Measurements from ENCODE around the gene UBAC1.

The UBAC1 gene

DNA sequence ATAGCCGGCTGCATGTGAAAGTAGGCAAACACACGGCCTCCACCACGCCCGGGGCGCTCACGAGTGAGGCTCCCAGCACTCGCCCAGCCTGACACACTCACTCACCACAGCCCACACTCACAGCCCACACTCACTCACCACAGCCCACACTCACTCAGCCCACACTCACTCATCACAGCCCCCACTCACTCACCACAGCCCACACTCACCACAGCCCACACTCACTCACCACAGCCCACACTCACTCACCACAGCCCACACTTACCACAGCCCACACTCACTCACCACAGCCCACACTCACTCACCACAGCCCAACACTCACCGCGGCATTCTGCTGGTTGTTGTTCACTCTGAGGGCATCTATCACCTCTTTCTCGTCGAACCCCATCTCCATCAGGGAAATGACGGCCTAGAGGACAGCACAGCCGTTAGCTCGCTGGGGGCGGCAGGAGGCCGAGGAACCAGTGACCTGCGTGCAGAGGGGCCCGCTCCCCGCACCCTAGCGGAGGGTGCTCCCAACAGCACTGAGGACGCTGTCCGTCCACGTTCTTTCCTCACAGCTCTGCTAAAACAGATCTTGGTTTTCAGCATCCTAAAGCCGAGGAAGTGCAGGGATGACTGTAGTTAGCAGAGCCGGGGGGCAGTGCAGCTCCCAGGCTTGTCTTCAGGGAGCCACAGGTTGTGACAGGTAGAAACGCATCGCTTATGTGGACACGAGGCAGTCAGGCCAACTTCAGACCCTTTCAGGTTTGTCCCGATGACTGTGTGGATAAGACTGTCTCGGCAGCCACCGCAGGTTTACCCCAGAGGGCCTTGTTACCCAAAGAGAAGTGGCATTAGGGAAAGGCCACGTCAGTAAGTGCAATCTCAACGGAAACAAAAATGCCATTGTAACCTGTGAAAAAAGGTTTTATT, 21.6 kb downstream of the UBAC1 start:
- no peak for DNase-seq (ENCODE audit: low spot score)

DNA sequence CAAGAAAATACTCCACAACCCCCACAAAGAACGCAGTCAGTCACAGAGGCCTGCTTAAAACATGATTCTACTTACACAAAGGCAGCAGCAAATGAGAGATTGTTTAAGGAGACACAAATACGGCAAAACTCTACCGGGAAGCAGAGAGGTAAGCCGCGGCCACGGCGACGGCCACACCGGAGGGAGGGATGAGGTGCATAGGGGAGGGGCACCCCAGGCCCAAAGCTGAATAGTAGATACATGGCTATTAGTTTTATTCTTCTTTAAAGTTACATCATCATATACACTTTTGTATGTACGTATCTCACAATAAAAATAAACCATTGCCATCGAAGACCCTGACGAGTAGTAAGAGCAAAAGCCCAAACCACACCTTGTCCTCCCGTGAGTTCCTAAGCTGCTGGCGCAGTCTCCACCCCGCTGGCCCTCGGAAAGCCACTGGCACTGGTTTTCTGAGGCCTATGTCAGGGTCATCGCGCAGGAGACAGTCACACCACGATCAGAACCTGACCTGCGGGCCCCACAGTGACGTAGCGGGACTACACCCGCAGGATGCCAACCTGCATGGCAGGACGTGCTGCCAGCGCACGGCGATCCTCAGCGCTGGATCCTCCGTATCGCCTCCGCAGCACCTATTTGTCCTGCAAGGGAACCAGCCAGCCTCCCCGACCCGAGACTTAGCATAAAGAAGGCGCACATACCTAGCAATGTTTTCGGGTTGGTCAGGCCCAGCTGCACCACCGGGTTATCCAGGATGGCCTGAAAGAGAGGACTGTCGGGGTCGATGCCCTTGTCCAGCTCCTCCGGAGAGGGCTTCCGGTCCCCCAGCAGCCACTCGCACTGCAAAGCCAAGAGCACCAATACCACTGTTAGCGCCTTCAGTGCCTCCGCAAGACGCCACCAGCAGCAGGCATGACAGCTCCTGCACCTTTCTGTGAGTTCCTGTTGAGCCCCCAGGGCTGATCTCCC, 23.4 kb downstream of the UBAC1 start:
- no peak for DNase-seq (ENCODE audit: low spot score)

- DNase-seq (ENCODE audit: low spot score) = no peak
Observed at GRCh38 chr9:135933114-135933513, 28.1 kb downstream of the UBAC1 start.

GRCh38 chr9:135932656-135933055, 28.5 kb downstream of the UBAC1 start:
- no peak for DNase-seq (ENCODE audit: low spot score)

DNA sequence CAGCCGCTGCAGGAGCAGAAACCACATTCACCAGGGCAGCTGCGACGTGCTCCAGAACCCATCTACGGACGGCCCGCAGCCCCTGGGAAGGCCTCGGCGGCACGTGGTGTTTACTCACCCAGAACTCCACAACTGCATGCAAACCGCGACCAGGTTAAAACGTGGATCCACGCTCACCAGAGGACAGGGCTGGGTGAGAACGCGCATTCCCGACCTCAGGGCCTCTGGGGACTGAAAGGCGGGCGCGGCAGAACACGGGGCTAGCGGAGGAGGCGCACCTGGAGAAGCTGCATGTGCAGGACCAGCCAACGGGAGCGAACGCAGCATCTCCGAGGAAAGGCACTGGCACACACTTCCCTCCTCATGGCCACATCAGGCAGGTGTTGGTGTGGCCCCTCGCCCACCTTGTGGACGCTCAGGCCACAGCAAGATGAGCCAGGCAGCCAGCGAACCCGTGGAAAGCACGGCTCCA, 29.8 kb downstream of the UBAC1 start:
- DNase-seq (ENCODE audit: low spot score) = no peak

- DNase-seq (ENCODE audit: low spot score) = no peak
Observed at GRCh38 chr9:135930446-135931345, 30.5 kb downstream of the UBAC1 start.

DNA sequence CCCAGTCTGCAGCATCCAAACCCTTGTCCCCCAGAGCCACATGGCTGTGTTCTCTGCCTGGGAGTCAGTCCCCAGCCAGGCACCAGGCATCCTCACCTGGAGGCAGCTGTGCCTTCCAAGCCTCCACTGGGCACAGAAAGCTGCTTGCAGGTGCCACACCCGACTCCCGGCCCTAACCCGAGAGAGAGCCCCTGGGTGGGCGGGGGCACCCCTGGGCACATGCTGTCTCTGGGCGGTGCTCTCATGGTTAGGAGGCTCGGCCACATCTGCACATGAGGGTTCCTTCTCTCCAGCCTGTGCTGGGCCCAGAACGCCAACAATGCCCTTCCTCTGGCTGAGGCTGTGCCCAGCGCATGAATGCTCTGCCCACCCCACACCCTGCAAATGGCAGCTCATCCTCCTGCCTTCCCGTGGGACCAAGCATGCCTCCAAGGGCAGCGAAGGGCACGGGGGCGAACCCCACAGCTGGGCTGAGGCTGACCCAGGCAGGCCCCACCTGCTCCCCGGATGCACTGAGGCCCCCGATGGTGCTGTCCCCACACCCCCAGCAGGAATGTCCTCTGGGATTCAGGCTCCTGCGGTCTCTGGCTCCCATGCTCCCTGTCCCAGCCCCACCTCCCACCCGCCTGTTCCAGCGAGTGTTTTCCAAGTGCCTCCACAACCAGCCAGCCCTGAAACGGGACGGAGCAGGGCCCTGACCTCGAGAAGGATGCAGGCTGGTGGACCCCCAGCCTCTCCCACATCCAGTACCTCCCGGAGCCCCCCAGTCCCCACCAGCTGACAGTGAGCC, 31.3 kb downstream of the UBAC1 start:
- no peak for DNase-seq (ENCODE audit: low spot score)

- DNase-seq (ENCODE audit: low spot score) = no peak
Observed at GRCh38 chr9:135928731-135929655, 32.2 kb downstream of the UBAC1 start.

DNA sequence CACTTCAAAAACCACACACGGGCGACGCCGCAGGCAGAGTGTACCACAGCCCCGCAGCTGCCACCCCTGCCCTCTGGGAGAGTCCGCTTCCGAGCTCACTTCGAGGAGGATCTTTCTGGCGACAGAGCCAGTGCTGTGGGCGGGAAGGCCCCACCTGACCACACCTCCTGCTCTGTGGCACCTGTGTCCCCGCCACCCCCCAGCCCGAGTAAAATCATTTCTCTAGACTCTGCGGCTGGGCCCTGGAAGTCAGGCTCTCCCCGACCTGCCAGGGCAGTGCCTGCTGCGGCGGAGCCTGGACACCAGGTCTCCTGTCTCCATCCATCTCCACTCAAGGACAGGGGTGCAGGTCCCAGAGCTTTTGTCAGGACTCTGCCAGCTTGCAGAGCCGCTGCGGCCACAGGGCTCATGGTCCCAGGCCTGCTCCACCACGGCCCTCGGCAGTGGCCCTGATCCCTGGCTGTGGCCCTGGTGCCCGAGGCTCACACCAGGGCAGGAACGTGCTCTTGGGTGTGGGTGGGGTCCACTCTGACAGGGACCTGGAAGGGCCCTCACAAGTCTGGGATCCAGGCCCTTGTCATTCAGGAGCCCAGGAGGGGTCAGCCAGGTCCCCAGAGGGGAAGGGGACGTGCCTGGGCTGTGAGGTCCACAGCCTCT, 33.0 kb downstream of the UBAC1 start:
- DNase-seq (ENCODE audit: low spot score) = no peak

- DNase-seq (ENCODE audit: low spot score) = no peak
Observed at GRCh38 chr9:135927195-135928013, 33.8 kb downstream of the UBAC1 start.

DNA sequence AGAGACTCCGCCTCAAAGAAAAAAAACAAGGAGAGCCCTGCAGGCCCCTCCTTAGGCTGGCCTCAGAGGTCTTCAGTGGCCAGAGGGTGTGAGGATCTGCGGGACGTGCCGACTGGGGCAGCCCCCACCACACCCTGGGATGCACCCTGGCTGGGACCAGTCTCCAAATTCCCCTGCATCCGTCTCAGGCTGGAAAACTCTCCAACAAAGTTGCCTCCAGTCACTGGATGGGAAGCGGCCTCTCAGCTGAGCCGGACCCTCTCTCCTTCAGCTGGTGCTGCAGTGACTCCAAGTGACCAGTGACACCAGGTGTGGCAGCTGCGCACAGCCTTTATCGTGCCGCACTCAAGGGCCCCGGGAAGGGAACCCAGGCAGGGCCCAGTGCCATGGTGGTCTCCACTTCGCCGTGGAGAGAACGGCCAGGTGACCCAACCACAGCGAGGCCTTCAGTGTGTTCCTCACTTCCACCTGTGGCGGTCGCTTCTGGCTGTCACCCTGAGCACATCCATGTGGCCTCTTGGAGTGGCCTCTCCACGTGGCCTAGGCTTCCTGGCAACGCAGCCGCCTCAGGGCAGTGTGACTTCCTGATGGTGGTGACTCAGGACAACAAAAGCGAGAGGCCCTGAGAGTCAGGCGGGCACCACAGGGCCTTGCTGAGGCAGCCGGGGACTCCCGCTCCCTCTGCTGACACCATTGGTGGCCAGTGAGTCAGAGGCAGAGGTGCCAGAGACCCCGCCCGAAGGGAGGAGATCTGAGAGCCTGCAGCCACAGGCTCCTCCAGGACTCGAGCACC, 34.6 kb downstream of the UBAC1 start:
- peak; percentile 91 for DNase-seq (ENCODE audit: low spot score)

GRCh38 chr9:135925496-135926133, 35.6 kb downstream of the UBAC1 start:
- no peak for DNase-seq (ENCODE audit: low spot score)

- no peak for DNase-seq (ENCODE audit: low spot score)
Observed at GRCh38 chr9:135924628-135925338, 36.4 kb downstream of the UBAC1 start.

DNA sequence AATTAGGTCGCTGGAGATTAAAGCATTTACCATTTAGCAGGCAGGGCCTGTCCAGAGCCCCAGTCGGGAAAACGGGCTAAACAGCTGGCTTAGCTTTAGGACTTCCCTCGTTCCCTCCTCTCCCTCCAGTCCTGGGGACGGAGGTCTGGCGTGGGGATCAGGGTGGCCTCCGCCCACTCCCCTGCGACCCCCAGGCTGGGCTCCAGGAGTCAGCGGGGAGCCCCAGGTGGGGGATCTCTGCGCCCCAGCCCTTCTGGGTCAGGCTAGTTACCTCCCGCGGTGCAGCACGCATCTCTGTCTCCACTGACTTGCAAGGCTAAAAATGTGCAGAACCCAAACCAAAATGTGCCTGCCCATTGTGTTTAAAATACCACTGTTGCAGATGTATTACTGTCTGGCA, 37.7 kb downstream of the UBAC1 start:
- DNase-seq (ENCODE audit: low spot score) = no peak

- no peak for DNase-seq (ENCODE audit: low spot score)
Observed at GRCh38 chr9:135921749-135922310, 39.3 kb downstream of the UBAC1 start.

Data from kidney tubule cell (primary cell).